ENCODE results near the gene FHIT. TPM values are rescaled to one million over a fixed set of nuclear protein-coding genes. Genes with fewer than 3 reads are reported as not detected.

Gene FHIT
- total and polyA plus RNA-seq, 2 of the 4 experiments (the other 2 are of a cell fraction): 0.07 TPM; not detected in 1

DNA sequence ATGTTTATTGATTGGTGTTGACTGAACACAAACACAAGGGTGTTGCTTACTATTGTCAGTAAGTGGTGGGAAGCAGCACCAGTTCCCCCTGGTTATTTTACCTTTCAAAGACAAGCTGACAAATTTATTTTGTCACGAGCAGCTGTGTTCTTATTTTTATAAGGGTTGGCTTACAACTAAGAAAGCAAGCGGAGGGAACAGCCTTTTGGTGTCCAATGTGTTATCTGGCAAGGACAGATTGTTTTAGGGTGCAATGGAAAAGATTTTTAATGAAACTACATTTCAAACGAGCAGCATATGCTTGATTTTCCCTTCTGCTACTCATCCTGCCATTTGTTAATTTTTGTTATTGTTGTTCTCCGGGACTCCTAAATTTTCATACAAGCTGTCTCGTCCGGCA, 1280.9 kb downstream of the FHIT start:
- no peak overlapping the region for H2AFZ ChIP-seq (replicated peaks; ENCODE audit: low read length, poor library complexity)
- H3K4me3 ChIP-seq (ENCODE audit: insufficient read depth, low read depth, low read length): no peak overlapping the region
- no peaks in the 10 kb centered on the region for H4K20me1 ChIP-seq (ENCODE audit: insufficient read depth, low read length)
- no peak overlapping the region for H2BK120ac ChIP-seq (ENCODE audit: low read depth, low read length)
- H3K9ac ChIP-seq (ENCODE audit: low read depth, low read length): no peak overlapping the region
- no peak overlapping the region for H4K91ac ChIP-seq (ENCODE audit: insufficient read depth, low read depth, low read length)
- H3K36me3 ChIP-seq (ENCODE audit: control insufficient read depth, insufficient read depth, low read length): no peaks in the 10 kb centered on the region
- intact Hi-C loops (cut with micrococcal nuclease): no loop called here
- H3K9me3 ChIP-seq (ENCODE audit: control insufficient read depth, insufficient read depth, low read length): no peaks in the 10 kb centered on the region
- H3K4me2 ChIP-seq (ENCODE audit: low read depth, low read length): no peak overlapping the region
- H2BK15ac ChIP-seq (ENCODE audit: low read depth, low read length): no peak overlapping the region
- CTCF ChIA-PET: interaction anchor here (0.5 kb wide), 1 partner anchor 67 kb away, joined by 3 read pairs; no protein-coding TSS in a partner anchor
- POLR2A ChIA-PET (ENCODE audit: unreplicated experiment): no interaction called here
- no peak overlapping the region for H4K5ac ChIP-seq (ENCODE audit: low read depth, low read length)
- no peak overlapping the region for H3K56ac ChIP-seq (ENCODE audit: extremely low read depth, insufficient read depth, low read length)
- no peak overlapping the region for H2AK9ac ChIP-seq (replicated peaks; ENCODE audit: low read depth, low read length, poor library complexity)
- in situ Hi-C loops (cut with MboI; ENCODE audit: low sequenced_read_pairs): no loop called here
- no CpG with 5 or more reads among the region's 6 CpGs for WGBS, 2 experiments (ENCODE audit: extremely low coverage in 2 of 2, insufficient read length in 1 of 2)
- H3K18ac ChIP-seq (ENCODE audit: low read depth, low read length): no peak overlapping the region
- no peak overlapping the region for H3K27ac ChIP-seq (ENCODE audit: insufficient read depth, low read length)
- dilution Hi-C loops (cut with HindIII; ENCODE audit: low sequenced_read_pairs, unreplicated experiment): no loop called here
- H4K8ac ChIP-seq (ENCODE audit: low read depth in 2 of 2, low read length in 2 of 2): no peak overlapping the region
- H3K79me1 ChIP-seq (ENCODE audit: low read depth in 1 of 2, low read length in 2 of 2): no peaks in the 10 kb centered on the region
- H2BK20ac ChIP-seq (ENCODE audit: low read depth, low read length): no peak overlapping the region
- no peaks in the 10 kb centered on the region for H3K4me1 ChIP-seq (ENCODE audit: control insufficient read depth, insufficient read depth, low read length)
- TF ChIP-seq RCOR1 (IDR thresholded peaks at IDR 0.05; ENCODE audit: insufficient replicate concordance, low read length) (no peak), CEBPB (IDR thresholded peaks at IDR 0.05; ENCODE audit: low read depth, low read length) (no peak), POLR2A (IDR thresholded peaks at IDR 0.05; ENCODE audit: low read depth, low read length) (no peak), FOS (IDR thresholded peaks at IDR 0.05; ENCODE audit: low read depth, low read length) (no peak), RFX5 (IDR thresholded peaks at IDR 0.05; ENCODE audit: low read depth, low read length) (no peak), SMC3 (IDR thresholded peaks at IDR 0.05; ENCODE audit: low read depth, low read length) (no peak), NFE2L2 (IDR thresholded peaks at IDR 0.05; ENCODE audit: low read depth, low read length) (no peak), MAFK (IDR thresholded peaks at IDR 0.05; ENCODE audit: low read depth, low read length) (no peak), BHLHE40 (IDR thresholded peaks at IDR 0.05; ENCODE audit: low read depth, low read length) (no peak), RAD21 (IDR thresholded peaks at IDR 0.05; ENCODE audit: low read length) (no peak), MAZ (IDR thresholded peaks at IDR 0.05; ENCODE audit: borderline replicate concordance, low read depth, low read length) (no peak), CHD1 (IDR thresholded peaks at IDR 0.05; ENCODE audit: low read depth, low read length) (no peak), MXI1 (IDR thresholded peaks at IDR 0.05; ENCODE audit: borderline replicate concordance, low read depth, low read length) (no peak)
- TF ChIP-seq, protein P1, sequence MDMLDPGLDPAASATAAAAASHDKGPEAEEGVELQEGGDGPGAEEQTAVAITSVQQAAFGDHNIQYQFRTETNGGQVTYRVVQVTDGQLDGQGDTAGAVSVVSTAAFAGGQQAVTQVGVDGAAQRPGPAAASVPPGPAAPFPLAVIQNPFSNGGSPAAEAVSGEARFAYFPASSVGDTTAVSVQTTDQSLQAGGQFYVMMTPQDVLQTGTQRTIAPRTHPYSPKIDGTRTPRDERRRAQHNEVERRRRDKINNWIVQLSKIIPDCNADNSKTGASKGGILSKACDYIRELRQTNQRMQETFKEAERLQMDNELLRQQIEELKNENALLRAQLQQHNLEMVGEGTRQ (IDR thresholded peaks at IDR 0.05; ENCODE audit: low read depth, low read length): no peak
- TF ChIP-seq, protein P2, sequence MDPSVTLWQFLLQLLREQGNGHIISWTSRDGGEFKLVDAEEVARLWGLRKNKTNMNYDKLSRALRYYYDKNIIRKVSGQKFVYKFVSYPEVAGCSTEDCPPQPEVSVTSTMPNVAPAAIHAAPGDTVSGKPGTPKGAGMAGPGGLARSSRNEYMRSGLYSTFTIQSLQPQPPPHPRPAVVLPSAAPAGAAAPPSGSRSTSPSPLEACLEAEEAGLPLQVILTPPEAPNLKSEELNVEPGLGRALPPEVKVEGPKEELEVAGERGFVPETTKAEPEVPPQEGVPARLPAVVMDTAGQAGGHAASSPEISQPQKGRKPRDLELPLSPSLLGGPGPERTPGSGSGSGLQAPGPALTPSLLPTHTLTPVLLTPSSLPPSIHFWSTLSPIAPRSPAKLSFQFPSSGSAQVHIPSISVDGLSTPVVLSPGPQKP (IDR thresholded peaks at IDR 0.05; ENCODE audit: borderline replicate concordance, low read depth, low read length): no peak
- TF ChIP-seq, protein P3, sequence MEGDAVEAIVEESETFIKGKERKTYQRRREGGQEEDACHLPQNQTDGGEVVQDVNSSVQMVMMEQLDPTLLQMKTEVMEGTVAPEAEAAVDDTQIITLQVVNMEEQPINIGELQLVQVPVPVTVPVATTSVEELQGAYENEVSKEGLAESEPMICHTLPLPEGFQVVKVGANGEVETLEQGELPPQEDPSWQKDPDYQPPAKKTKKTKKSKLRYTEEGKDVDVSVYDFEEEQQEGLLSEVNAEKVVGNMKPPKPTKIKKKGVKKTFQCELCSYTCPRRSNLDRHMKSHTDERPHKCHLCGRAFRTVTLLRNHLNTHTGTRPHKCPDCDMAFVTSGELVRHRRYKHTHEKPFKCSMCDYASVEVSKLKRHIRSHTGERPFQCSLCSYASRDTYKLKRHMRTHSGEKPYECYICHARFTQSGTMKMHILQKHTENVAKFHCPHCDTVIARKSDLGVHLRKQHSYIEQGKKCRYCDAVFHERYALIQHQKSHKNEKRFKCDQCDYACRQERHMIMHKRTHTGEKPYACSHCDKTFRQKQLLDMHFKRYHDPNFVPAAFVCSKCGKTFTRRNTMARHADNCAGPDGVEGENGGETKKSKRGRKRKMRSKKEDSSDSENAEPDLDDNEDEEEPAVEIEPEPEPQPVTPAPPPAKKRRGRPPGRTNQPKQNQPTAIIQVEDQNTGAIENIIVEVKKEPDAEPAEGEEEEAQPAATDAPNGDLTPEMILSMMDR (conservative IDR thresholded peaks at IDR 0.05; ENCODE audit: low read depth, low read length): no peak
- H3K23ac ChIP-seq (ENCODE audit: low read depth, low read length): no peak overlapping the region
- BruUV-seq (replicated peaks): no TSS peak
- H3K9me1 ChIP-seq (ENCODE audit: insufficient read depth, low read length): no peaks in the 10 kb centered on the region
- DNase-seq (no peak), ATAC-seq (ENCODE audit: low read depth) (no peak)
- no peak overlapping the region for H2AK5ac ChIP-seq (ENCODE audit: low read depth, low read length)
- no peak overlapping the region for H2BK5ac ChIP-seq (ENCODE audit: low read depth, low read length, poor library complexity, severe bottlenecking)
- H3K4ac ChIP-seq (ENCODE audit: low read depth, low read length): no peak overlapping the region
- H3K27me3 ChIP-seq (ENCODE audit: control insufficient read depth, insufficient read depth, low read length): no peaks in the 10 kb centered on the region
- no peak overlapping the region for H3K14ac ChIP-seq (replicated peaks; ENCODE audit: low read depth, low read length)
